ENCODE data around the gene NKTR. TPM values are rescaled to one million over a fixed set of nuclear protein-coding genes. Genes with fewer than 3 reads are reported as not detected.
"Not testable (repeated sequence)": the region's sequence is repeated elsewhere in the genome, so short reads cannot be mapped to it uniquely, and the experiment has no call there.

NKTR gene
- total RNA-seq, 4 donors from 2014 or later: 33.8 to 82.3 (median 49.6) TPM

DNA sequence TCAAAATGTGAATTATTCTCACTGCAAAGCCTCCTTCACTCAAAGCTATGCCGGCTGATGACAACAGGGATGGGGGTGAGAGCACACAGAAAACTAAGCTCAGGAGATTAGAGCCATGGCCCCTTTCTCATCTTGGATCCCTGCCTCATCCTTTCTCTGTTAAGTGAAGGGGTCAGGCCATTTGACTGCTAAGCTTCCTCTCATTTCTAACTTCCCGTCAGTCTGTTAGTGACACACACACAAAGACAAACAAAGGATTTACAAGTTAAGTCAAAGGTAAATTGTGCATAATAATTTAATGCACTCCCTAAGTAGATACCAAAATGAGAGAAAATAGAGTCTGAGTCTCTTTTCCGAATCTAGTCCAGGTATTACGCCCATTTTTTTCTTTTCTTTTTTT lies 8.7 kb upstream of the NKTR start:
- TF ChIP-seq POLR2A (IDR thresholded peaks at IDR 0.05): no peak
- 80 to 84% methylated on average over 4 of the region's 4 CpGs for WGBS, 2 donors
- no peak for DNase-seq (ENCODE audit: low spot score in 2 of 2)
- no peak overlapping the region for H3K4me3 ChIP-seq (ENCODE audit: low read depth, poor library complexity, severe bottlenecking)
- intact Hi-C loops (cut with DNase I; ENCODE audit: low total_unique reads): no loop called here

DNA sequence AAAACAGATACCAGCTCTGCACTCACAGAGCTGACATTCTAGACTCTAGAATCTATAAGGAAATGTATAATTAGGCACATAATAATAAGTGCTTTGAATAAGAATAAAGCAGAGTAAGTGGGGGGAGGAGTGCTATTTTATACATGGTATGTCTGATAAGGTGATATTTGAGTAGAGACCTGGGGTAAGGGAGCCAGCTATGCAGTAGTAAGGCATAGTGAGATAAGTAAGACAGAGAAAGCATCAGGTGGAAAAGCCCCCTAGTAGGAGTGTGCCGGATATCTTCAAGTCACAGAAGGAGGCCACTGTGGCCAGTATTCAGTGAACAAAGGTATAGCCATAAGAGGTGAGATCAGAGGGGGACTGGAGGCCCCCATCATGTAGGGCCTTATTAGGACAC lies 6.9 kb upstream of the NKTR start:
- no peak for TF ChIP-seq POLR2A (IDR thresholded peaks at IDR 0.05)
- TF ChIP-seq, protein P1, sequence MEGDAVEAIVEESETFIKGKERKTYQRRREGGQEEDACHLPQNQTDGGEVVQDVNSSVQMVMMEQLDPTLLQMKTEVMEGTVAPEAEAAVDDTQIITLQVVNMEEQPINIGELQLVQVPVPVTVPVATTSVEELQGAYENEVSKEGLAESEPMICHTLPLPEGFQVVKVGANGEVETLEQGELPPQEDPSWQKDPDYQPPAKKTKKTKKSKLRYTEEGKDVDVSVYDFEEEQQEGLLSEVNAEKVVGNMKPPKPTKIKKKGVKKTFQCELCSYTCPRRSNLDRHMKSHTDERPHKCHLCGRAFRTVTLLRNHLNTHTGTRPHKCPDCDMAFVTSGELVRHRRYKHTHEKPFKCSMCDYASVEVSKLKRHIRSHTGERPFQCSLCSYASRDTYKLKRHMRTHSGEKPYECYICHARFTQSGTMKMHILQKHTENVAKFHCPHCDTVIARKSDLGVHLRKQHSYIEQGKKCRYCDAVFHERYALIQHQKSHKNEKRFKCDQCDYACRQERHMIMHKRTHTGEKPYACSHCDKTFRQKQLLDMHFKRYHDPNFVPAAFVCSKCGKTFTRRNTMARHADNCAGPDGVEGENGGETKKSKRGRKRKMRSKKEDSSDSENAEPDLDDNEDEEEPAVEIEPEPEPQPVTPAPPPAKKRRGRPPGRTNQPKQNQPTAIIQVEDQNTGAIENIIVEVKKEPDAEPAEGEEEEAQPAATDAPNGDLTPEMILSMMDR (IDR thresholded peaks at IDR 0.05): no peak
- DNase-seq (ENCODE audit: low spot score in 2 of 2): no peak
- intact Hi-C loops (cut with DNase I; ENCODE audit: low total_unique reads): no loop called here
- WGBS, 2 donors: 93 to 100% methylated on average over 1 of the region's 1 CpG
- H3K4me3 ChIP-seq (ENCODE audit: low read depth, poor library complexity, severe bottlenecking): no peak overlapping the region

DNA sequence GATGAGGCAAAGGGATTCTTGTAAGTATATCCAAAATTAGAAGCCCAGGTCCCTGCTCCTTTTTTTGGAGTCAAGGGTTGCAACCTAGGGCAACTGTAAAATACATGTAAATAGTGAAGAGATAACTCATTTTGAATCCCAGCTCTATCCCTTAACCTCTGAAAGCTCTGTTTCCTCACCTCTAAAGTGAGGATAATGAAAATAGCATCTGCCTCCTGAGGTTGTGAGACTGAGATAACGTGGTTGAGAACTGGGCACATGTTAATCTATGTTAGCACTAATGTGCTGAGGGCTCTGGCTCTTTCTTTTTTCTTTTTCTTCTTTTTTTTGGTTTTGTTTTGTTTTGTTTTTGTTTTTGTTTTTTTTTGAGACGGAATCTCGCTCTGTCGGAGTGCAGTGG lies 4.8 kb upstream of the NKTR start:
- intact Hi-C loops (cut with DNase I; ENCODE audit: low total_unique reads): no loop called here
- no peak for TF ChIP-seq POLR2A (IDR thresholded peaks at IDR 0.05)
- TF ChIP-seq, protein P1 (IDR thresholded peaks at IDR 0.05): no peak
- no peak overlapping the region for H3K4me3 ChIP-seq (ENCODE audit: low read depth, poor library complexity, severe bottlenecking)
- WGBS, 2 donors: 96 to 97% methylated on average over 4 of the region's 4 CpGs
- DNase-seq (ENCODE audit: low spot score in 2 of 2): no peak

DNA sequence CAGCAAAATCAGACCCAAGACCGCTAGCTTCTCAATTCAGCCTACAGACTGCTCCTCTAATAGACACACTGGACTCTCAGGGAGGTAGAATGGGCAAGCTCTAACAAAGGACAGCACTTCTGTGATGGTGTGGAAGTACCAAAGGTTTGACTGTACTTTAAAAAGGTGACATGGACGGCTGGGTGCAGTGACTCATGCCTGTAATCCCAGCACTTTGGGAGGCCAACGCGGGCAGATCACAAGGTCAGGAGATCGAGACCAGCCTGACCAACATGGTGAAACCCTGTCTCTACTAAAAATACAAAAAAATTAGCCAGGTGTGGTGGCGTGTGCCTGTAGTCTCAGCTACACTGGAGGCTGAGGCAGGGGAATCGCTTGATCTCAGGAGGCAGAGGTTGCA lies 3.4 kb upstream of the NKTR start:
- intact Hi-C loops (cut with DNase I; ENCODE audit: low total_unique reads); H3K4me3 ChIP-seq (ENCODE audit: low read depth, poor library complexity, severe bottlenecking); DNase-seq (ENCODE audit: low spot score in 2 of 2): not testable (repeated sequence)
- 88 to 95% methylated on average over 7 of the region's 7 CpGs for WGBS, 2 donors

DNA sequence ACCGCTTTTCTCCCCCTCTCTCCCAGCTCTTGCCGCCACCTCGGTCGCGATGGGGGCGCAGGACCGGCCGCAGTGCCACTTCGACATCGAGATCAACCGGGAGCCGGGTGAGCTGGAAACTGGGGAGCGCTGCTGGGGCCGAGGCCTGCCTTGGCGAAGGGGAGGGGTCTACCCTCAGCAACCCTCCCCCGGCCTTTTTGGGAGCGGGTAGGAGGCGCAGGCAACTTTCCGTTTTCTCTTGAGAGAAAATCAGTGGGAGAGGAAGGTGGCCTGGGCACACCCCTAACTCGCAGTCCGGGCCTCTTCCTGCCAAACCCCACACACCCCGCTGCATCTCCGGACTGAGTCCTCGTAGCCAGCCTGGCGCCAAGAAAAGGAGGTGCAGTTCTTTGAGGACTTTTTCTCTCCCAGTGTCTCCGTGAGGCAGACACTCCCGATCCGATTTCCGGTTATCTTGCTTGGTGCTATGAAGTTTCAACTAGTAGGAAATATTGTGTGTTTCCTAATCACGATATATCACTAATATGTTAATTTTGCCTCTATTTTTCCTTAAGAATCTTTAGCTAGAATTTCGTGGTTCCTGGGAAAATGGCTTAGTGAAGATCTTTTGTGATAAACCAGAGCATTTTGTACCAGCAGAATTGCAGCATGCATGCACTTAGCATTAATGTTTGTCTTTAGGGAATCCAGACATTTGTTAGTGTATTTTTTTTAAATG lies 631 bp downstream of the NKTR start:
- intact Hi-C loops (cut with DNase I; ENCODE audit: low total_unique reads): no loop called here
- peak overlapping the region; percentile 85 for H3K4me3 ChIP-seq (ENCODE audit: low read depth, poor library complexity, severe bottlenecking)
- 0 to 2% methylated on average over 22 to 24 of the region's 31 CpGs for WGBS, 2 donors
- TF ChIP-seq, protein P1 (IDR thresholded peaks at IDR 0.05): no peak
- TF ChIP-seq POLR2A (IDR thresholded peaks at IDR 0.05): no peak
- peak; percentile 75 to 91 for DNase-seq (ENCODE audit: low spot score in 2 of 2)

DNA sequence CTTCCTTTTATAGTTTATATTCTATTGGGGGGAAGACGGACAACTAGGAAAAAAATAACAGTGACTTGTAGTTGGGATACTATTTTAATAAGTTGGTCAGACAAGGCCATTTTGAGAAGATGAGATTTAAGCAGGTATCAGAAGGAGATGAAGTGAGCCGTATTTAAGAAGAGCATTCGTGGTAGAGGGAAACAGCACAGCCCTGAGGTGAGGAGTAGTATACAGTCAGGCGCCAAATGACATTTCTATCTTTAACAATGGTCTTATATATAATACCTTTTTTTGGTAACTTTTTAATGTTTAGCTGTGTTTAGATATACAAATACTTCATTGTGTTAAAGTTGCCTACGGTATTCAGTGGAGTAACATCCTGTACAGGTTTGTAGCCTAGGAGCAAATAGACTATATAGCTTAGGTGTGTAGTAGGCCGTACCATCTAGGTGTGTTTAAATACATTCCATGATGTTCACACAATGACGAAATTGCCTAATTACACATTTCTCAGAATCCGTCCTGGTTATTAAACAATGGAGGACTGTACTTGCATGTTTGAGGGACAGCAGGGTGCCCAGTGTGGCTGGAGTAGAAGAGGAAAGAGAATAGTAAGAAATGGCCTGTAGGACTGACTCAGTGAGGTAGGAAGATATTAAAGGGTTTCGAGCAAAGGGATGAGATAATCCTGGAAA lies 1.6 kb downstream of the NKTR start:
- 43 to 46% methylated on average over 9 of the region's 9 CpGs for WGBS, 2 donors
- intact Hi-C loops (cut with DNase I; ENCODE audit: low total_unique reads): no loop called here
- H3K4me3 ChIP-seq (ENCODE audit: low read depth, poor library complexity, severe bottlenecking): no peak overlapping the region
- no peak for TF ChIP-seq POLR2A (IDR thresholded peaks at IDR 0.05)
- TF ChIP-seq, protein P1 (IDR thresholded peaks at IDR 0.05): no peak
- DNase-seq (ENCODE audit: low spot score in 2 of 2): no peak

All from lower leg skin (tissue), 4 donors.